Ureter (tissue), 1 donor: ENCODE data around the gene STRIT1. TPM values are rescaled to one million over a fixed set of nuclear protein-coding genes. Genes with fewer than 3 reads are reported as not detected.
"Not testable (repeated sequence)": the region's sequence is repeated elsewhere in the genome, so short reads cannot be mapped to it uniquely, and the experiment has no call there.

Experiments used
- DNase-seq: peaks from one replicate; pipeline ENCODE4 v3.0.0-alpha.2; 2020; ENCODE audit warnings: low spot score
- total RNA-seq: library from RNA; stranded (reverse); gene quantifications from one replicate; pipeline ENCODE4 v1.2.4, GENCODE V29; 2023
- donor health status: DM: yes; HTN: yes; CAD: no.

Gene STRIT1
- total RNA-seq, 1 donor from 2014 or later: not detected

GRCh38 chr3:155270485-155271342, 22.8 kb downstream of the STRIT1 start:
- no peak for DNase-seq

- DNase-seq: no peak
Observed at GRCh38 chr3:155270063-155270462, 23.4 kb downstream of the STRIT1 start.

GRCh38 chr3:155262855-155263254, 30.6 kb downstream of the STRIT1 start:
- not testable (repeated sequence) for DNase-seq

- DNase-seq: no peak
Observed at GRCh38 chr3:155262295-155262694, 31.2 kb downstream of the STRIT1 start.

GRCh38 chr3:155254445-155254844, 39.0 kb downstream of the STRIT1 start:
- DNase-seq: no peak

- no peak for DNase-seq
Observed at GRCh38 chr3:155252535-155252934, 40.9 kb downstream of the STRIT1 start.

- no peak for DNase-seq
Observed at GRCh38 chr3:155252021-155252420, 41.5 kb downstream of the STRIT1 start.

GRCh38 chr3:155248531-155249187, 44.8 kb downstream of the STRIT1 start:
- DNase-seq: no peak

GRCh38 chr3:155244699-155245098, 48.8 kb downstream of the STRIT1 start:
- DNase-seq: no peak

- DNase-seq: no peak
Observed at GRCh38 chr3:155244216-155244615, 49.3 kb downstream of the STRIT1 start.

GRCh38 chr3:155243512-155243921, 50.0 kb downstream of the STRIT1 start:
- DNase-seq: no peak

- no peak for DNase-seq
Observed at GRCh38 chr3:155242342-155242741, 51.1 kb downstream of the STRIT1 start.

- DNase-seq: no peak
Observed at GRCh38 chr3:155241579-155241978, 51.9 kb downstream of the STRIT1 start.

Other genes with a start within 250 kb of the STRIT1 start
- gene MME, start 213.4 kb downstream of the STRIT1 start, total RNA-seq: 5.7 TPM